Epidermal melanocyte (primary cell): ENCODE measurements around the gene HSPA14.
"Not testable (repeated sequence)": the region's sequence is repeated elsewhere in the genome, so short reads cannot be mapped to it uniquely, and the experiment has no call there.

Experiments used
- DNase-seq: peaks from one replicate; pipeline ENCODE4 v3.0.0; 2011; ENCODE audit warnings: low spot score; ENCODE audit not compliant: insufficient read length

HSPA14 gene

DNA sequence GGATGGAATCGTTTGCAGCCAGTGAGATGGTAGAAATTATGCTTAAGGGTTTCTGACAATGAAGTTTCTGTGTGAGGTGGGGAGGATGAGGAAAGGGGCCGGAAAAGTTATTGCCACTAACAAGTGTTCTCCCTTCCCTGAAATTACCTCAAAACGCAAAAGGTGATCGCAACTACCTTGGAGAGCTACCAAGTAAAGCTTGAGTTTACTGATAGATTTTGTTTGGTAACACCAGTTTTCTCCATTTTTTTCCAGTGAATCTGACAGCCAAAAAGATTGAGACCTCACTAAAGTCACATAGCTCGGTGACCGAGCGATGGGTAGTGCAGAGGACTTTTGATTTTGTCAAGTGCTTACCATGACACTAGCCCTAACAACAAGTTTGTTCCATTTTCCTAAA, 42.1 kb downstream of the HSPA14 start:
- DNase-seq: no peak

DNA sequence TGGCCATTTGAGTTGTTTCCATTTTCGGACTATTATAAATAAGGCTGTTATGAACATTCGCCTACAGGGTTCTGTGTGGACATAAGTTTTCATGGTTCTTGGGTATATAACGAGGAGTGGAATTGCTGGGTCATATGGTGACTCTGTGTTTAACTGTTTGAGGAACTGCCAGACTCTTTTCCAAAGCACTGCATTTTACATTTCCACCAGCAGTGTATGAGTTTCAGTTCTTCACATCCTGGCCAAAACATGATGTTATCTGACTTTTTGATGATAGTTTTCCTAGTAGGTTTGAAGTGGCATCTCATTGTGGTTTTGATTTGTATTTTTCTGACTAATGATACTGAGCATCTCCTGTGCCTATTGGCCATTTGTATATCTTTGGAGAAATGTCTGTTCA, 46.0 kb downstream of the HSPA14 start:
- no peak for DNase-seq

DNA sequence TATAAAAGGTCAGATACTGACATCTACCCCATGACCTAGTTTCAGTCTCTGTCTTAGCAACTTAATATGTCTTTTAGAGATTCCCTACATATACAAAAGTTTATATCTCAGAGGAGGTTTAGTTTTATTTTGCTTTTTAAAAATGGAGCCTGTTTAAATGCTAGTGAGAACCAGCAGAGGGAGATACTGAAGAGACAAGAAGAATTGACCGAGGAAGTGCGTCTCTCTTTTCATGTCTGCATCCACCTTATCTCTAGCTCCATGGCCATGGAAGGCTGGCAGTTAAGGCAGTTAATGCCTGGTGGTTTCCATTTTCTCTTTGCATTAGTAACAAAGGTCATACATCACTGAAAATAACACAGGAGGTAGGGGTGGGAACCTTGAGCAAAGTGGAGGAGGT, 51.2 kb downstream of the HSPA14 start:
- no peak for DNase-seq

DNA sequence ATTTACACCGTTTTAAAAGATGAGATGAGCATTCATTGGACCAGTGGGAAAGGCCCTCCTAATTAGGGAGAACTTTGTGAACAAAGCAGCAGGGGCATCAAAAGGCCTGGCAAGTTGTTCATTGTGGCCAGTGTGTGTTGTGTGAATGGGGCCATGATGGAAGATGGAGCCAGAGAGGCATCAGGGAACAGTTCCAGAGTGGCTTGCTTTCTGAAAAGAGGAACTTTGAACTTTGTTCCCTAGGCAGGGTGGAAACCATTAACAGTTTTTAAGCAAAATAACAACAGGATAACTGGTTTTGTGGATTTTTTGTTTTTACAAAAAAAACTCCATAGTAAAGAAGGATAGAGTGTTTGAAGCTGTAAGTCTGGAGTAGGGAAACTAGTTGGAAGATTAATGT, 53.0 kb downstream of the HSPA14 start:
- no peak for DNase-seq

DNA sequence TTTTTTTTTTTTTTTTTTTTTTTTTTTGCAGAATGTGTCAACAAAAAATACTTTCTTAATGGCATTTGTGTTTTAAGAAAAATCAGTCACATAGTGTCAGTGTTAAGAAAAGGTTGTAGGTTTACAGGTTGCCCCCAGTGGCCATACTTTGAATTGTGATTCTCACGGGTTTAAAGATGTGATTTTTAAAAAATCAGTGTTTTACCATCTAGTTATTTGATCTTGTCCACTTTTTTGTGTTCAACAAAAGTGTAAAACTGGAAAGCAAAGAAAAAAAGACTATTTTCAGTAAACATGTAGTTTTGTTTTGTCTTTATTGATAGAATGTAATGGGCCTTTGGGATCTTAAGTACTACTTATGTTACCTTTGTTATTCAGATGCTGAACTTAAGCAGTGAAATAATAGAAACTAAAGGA, 66.2 kb downstream of the HSPA14 start:
- no peak for DNase-seq

DNA sequence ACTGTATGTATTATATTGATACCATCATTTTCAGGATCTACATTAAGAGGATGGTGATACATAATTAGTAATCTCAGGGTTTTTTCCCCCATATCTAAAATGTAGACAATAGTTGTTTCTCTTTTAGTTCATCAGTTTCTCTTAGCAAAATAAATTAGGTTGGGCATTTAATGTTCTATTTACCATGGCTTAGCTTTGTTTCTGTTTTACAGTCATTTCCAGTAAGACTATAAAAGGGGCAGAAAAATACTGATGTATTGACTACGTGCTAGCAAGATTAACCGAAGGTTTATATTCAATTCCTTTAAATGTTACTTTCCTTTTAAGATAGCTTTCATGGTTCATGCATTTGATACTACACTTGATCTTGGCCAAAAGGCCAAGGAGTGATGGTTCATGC, 66.8 kb downstream of the HSPA14 start:
- no peak for DNase-seq

DNA sequence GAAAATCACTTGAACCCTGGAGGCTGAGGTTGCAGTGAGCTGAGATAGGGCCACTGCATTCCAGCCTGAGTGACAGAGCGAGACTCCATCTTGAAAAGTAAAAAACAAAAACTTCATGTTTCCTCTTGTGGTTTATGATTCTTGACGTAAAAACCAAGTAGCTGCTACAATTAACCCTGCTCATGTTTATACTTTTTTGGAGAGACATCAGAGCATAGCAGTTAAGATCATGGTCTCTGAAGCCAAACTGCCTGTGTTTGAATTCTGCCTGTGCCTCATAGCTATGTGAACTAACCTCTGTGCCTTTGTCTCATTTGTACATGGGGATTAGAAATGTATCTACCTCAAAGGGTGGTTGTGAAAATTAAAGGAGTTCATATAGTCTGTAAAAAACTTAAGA, 67.8 kb downstream of the HSPA14 start:
- DNase-seq: no peak

DNA sequence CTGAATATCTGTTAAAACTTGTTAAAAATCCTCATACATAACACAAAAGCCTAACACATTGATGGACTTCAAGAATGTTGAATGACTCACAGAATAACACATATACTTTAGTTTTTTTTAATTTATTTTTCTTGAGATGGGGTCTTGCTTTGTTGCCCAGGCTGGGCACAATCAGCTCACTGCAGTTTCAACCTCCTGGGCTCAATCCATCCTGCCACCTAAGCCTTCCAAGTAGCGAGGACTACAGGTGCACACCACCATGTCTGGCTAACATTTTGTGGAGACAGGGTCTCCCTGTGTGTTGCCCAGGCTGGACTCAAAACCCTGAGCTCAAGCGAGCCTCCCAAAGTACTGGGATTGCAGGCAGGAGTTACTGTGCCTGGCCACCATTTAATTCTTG, 68.7 kb downstream of the HSPA14 start:
- no peak for DNase-seq

DNA sequence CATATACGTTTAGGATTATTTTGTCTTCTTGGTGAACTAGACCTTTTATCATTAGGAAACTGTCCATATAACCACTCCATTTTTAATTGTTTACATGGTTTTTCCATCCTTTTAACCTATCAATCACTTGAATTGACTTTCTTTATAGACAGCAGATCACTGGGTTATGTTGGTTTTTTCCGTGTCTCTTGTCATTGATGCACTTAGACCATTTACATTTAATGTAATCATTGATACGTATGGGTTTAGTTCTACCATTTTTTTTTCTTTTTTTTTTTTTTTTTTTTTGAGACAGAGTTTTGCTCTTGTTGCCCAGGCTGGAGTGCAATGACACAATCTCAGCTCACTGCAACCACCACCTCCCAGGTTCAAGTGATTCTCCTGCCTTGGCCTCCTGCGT, 69.5 kb downstream of the HSPA14 start:
- DNase-seq: not testable (repeated sequence)

DNA sequence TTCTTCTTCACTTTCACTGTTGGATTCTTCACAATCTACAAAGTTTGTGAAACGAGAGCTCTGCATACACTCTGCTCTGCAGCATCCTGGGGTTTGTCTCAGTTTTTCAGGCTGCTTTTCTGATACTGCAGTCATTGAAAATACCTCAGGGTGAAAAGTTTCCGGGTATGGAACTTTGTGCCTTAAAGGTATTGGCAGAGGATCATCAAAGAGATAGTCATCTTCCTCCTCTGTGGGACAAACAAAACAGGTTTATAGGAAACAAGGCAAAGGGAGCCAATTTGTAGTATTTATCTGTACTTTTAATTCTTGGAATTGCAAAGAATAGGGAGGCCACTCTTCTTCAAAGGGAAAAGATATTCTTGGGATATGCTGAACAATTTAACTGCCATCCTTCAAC, 71.0 kb downstream of the HSPA14 start:
- no peak for DNase-seq

DNA sequence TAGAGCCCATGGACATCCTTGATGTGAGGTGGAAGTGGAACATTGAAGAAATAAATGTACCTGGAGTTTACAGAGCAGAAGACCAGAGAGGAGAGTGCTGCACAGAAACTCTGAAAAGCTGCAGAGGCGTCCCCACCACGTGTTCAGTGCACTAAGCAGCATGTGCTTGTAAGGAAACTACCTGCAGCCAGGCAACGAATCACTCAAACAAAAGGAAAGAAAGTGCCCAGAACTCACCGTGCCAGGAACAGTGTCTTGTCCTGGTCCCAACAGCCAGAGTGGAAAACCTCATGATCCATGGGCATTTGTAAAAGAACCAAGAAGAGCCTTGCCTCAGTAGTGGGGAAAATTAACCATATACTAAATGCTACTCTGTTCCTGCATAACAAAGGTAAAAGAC, 72.8 kb downstream of the HSPA14 start:
- no peak for DNase-seq

DNA sequence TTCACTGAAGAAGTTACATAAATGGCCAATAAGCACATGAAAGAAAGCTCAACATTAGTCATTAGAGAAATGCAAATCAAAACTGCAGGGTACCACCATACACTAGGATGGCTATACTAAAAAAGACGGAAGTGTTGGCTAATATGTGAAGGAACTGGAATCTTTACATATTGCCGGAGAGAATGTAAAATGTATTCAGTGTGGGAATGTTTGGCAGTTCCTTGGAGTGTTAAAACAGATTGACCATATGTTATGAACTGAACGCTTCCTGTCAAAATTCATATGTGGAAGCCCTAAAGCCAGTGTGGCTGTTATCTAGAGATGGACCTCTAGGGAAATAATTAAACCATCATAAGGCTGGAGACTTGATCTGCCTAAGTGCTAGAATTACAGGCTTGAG, 73.7 kb downstream of the HSPA14 start:
- DNase-seq: no peak

DNA sequence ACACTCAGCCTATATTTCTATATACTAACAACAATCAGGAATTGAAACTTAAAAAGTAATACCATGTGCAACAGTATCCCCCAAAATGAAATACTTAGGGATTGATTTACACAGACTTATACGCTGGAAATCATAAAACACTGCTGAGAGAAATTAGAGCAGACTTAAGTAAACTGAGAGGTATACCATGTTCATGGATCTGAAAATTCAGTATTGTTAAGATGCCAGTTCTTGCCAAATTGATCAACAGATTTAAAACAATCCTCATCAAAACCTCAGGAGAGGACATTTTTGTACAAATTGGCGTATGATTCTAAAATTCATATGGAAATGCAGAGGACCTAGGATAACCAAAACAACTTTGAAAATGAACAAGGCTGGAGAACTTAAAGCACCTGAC, 78.5 kb downstream of the HSPA14 start:
- DNase-seq: no peak

DNA sequence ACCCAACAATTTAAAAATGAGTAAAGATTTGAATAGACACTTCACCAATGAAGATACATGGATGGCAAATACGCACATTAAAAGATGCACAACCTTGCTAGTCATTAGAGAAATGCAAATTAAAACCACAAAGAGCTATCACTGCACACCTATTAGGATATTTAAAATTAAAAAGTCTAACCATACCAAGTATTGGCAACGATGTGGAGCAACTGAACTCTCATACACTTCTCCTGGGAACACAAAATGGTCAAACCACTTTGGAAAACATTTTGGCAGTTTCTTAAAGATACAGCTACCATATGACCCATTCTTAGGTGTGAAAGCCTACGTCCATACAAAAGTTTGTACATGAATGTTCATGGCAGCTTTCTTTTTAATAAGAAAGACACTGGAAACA, 79.7 kb downstream of the HSPA14 start:
- DNase-seq: no peak

DNA sequence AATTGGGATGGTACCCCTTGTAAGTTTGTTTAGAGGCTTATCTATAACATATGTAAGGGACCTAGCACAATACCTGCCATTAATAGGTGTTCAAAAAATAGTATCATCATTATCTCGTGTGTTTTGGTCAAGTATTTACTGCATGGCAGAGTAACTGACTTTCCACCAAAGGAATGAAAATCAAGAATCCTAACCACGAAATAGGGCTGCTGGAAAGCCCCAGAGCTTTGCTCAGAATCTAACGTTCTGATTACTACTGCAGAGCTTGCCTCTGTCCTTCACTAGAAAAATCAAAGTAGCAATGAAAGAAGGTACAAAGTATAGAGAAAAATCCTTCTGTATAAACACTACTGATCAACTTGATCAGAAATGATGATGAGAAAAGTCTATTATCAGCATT, 80.9 kb downstream of the HSPA14 start:
- no peak for DNase-seq
